RWPE2 (cell line): ENCODE measurements around the gene MTMR10.
A peak's percentile ranks its signal among the peaks of the same experiment; 100 is the strongest.

Source experiments
- ATAC-seq: fragments of 200-7000 bp; cut with Tn5 transposase; 3 replicates; pipeline ENCODE4 v1.9.1; 2021; ENCODE audit warnings: low read depth
- DNase-seq: peaks from one replicate; pipeline ENCODE4 v3.0.0-alpha.2; 2020; ENCODE audit warnings: low spot score
- H3K27ac ChIP-seq: fragments of 450-650 bp; 2 replicates; pipeline ENCODE4 v1.5.1; 2017; ENCODE audit warnings: mild to moderate bottlenecking; ENCODE audit not compliant: poor library complexity, severe bottlenecking
- H3K27me3 ChIP-seq: fragments of 250-450 bp; sonication (Bioruptor Pico); 2 replicates; pipeline ENCODE4 v1.5.1; 2021; ENCODE audit warnings: mild to moderate bottlenecking, moderate library complexity; ENCODE audit not compliant: insufficient read depth, poor library complexity, severe bottlenecking
- H3K36me3 ChIP-seq: fragments of 250-450 bp; sonication (Bioruptor Pico); 2 replicates; pipeline ENCODE4 v1.5.1; 2020; ENCODE audit warnings: low read depth, mild to moderate bottlenecking, moderate library complexity
- H3K4me1 ChIP-seq: fragments of 250-450 bp; sonication (Bioruptor Pico); 2 replicates; pipeline ENCODE4 v1.5.1; 2021; ENCODE audit warnings: mild to moderate bottlenecking, moderate library complexity; ENCODE audit not compliant: insufficient read depth, poor library complexity, severe bottlenecking
- H3K4me3 ChIP-seq: fragments of 250-450 bp; sonication (Bioruptor Pico); 2 replicates; pipeline ENCODE4 v1.5.1; 2021; ENCODE audit warnings: mild to moderate bottlenecking, moderate library complexity; ENCODE audit not compliant: severe bottlenecking
- H3K9me3 ChIP-seq: fragments of 250-450 bp; sonication (Bioruptor Pico); 2 replicates; pipeline ENCODE4 v1.5.1; 2021; ENCODE audit warnings: mild to moderate bottlenecking, moderate library complexity; ENCODE audit not compliant: severe bottlenecking
- CTCF ChIP-seq: fragments of 450-650 bp; IDR thresholded peaks from one replicate; pipeline ENCODE4 v1.5.1; 2017; ENCODE audit warnings: mild to moderate bottlenecking, moderate library complexity; ENCODE audit not compliant: poor library complexity, severe bottlenecking

MTMR10 gene

GRCh38 chr15:30906366-30906765, 85.1 kb downstream of the MTMR10 start:
- Histone ChIP-seq H3K27ac (no peak overlapping the region), H3K4me1 (peaks cover 7% of the 10 kb centered on the region), H3K4me3 (no peak overlapping the region), H3K9me3 (no peaks in the 10 kb centered on the region), H3K27me3 (no peaks in the 10 kb centered on the region), H3K36me3 (peaks cover 59% of the 10 kb centered on the region)
- ATAC-seq (no peak), DNase-seq (no peak)
- no peak for TF ChIP-seq CTCF

- Histone ChIP-seq H3K4me1 (peaks cover 7% of the 10 kb centered on the region), H3K9me3 (no peaks in the 10 kb centered on the region), H3K36me3 (peaks cover 54% of the 10 kb centered on the region), H3K27ac (no peak overlapping the region), H3K27me3 (no peaks in the 10 kb centered on the region), H3K4me3 (no peak overlapping the region)
- no peak for DNase-seq
- no peak for ATAC-seq
- TF ChIP-seq CTCF, result peak; percentile 61
These were observed 85.6 kb downstream of the MTMR10 start for GRCh38 chr15:30905821-30906220.

GRCh38 chr15:30904812-30905211, 86.6 kb downstream of the MTMR10 start:
- Histone ChIP-seq H3K36me3 (peaks cover 44% of the 10 kb centered on the region), H3K4me1 (peaks cover 7% of the 10 kb centered on the region), H3K27me3 (no peaks in the 10 kb centered on the region), H3K9me3 (no peaks in the 10 kb centered on the region), H3K27ac (no peak overlapping the region), H3K4me3 (no peak overlapping the region)
- ATAC-seq (no peak), DNase-seq (no peak)
- no peak for TF ChIP-seq CTCF

GRCh38 chr15:30903497-30904187, 87.8 kb downstream of the MTMR10 start, which contains the start of gene FAN1:
Gene FAN1 (plus strand): TSS chr15:30903915. CDS start chr15:30904664, 749 bp downstream.
- Histone ChIP-seq H3K4me3 (peak within 1 kb of the TSS; percentile 79), H3K4me1 (peaks cover 7% of the 10 kb centered on the region), H3K27me3 (no peaks in the 10 kb centered on the region), H3K9me3 (no peaks in the 10 kb centered on the region), H3K27ac (peak within 1 kb of the TSS; percentile 13), H3K36me3 (peaks cover 32% of the 10 kb centered on the region)
- peak; percentile 98 for ATAC-seq
- peak; percentile 7 for TF ChIP-seq CTCF
- DNase-seq, result peak; percentile 95

GRCh38 chr15:30901889-30902288, 89.5 kb downstream of the MTMR10 start:
- H3K36me3 ChIP-seq, result peaks cover 19% of the 10 kb centered on the region
- peaks cover 7% of the 10 kb centered on the region for H3K4me1 ChIP-seq
- H3K4me3 ChIP-seq, result no peak overlapping the region
- no peak overlapping the region for H3K27ac ChIP-seq
- DNase-seq (no peak), ATAC-seq (no peak)
- no peak for TF ChIP-seq CTCF
- H3K9me3 ChIP-seq, result no peaks in the 10 kb centered on the region
- no peaks in the 10 kb centered on the region for H3K27me3 ChIP-seq
